Stimulated activated CD8-positive, alpha-beta memory T cell treated with anti-CD3 and anti-CD28 coated beads, Interleukin-4, amount 100 ng/mL, for 1 hour (primary cell): Measurements from ENCODE around the gene CMIP.

Experiments
- DNase-seq, 2 donors: peaks; one replicate each; pipeline ENCODE4 v3.0.0-alpha.2; 2020; ENCODE audit warnings: low read depth in 2 of 2, low spot score in 1 of 2

The CMIP gene

GRCh38 chr16:81599034-81599744 lies 154.6 kb downstream of the CMIP start:
- DNase-seq: no peak

- no peak for DNase-seq
Measured at GRCh38 chr16:81600275-81600674, 155.7 kb downstream of the CMIP start.

GRCh38 chr16:81601008-81601428 lies 156.4 kb downstream of the CMIP start:
- no peak for DNase-seq

GRCh38 chr16:81601601-81602255 lies 157.1 kb downstream of the CMIP start:
- DNase-seq: no peak

- DNase-seq: no peak
Measured at GRCh38 chr16:81602256-81602776, 157.7 kb downstream of the CMIP start.

- DNase-seq: no peak
Measured at GRCh38 chr16:81602792-81603191, 158.2 kb downstream of the CMIP start.

GRCh38 chr16:81604960-81605383 lies 160.4 kb downstream of the CMIP start:
- DNase-seq: no peak

- no peak for DNase-seq
Measured at GRCh38 chr16:81606039-81606438, 161.4 kb downstream of the CMIP start.

GRCh38 chr16:81607006-81607405 lies 162.4 kb downstream of the CMIP start:
- DNase-seq: no peak

GRCh38 chr16:81607805-81608522 lies 163.4 kb downstream of the CMIP start:
- no peak for DNase-seq

- no peak for DNase-seq
Measured at GRCh38 chr16:81608523-81609209, 164.1 kb downstream of the CMIP start.

- no peak for DNase-seq
Measured at GRCh38 chr16:81609323-81609892, 164.8 kb downstream of the CMIP start.

- no peak for DNase-seq
Measured at GRCh38 chr16:81610144-81610842, 165.7 kb downstream of the CMIP start.

- DNase-seq: no peak
Measured at GRCh38 chr16:81610936-81611335, 166.3 kb downstream of the CMIP start.

GRCh38 chr16:81611721-81612120 lies 167.1 kb downstream of the CMIP start:
- no peak for DNase-seq

GRCh38 chr16:81612351-81613163 lies 167.9 kb downstream of the CMIP start:
- no peak for DNase-seq

- DNase-seq: no peak
Measured at GRCh38 chr16:81614171-81614570, 169.6 kb downstream of the CMIP start.

- no peak for DNase-seq
Measured at GRCh38 chr16:81614654-81615359, 170.2 kb downstream of the CMIP start.

GRCh38 chr16:81615411-81615810 lies 170.8 kb downstream of the CMIP start:
- DNase-seq: no peak
